Memory B cell (primary cell): ENCODE data around the gene SLC2A6.

Experiments
- ATAC-seq: fragments of 150-1000 bp; cut with Tn5 transposase; 2 replicates; pipeline ENCODE4 v1.10.0; 2021; ENCODE audit warnings: low read depth, mild to moderate bottlenecking, moderate library complexity
- DNase-seq, 2 donors: peaks; one replicate each; pipeline ENCODE4 v3.0.0; 2022; ENCODE audit warnings: low spot score in 2 of 2
- H3K27ac Mint-ChIP-seq: one replicate; pipeline ENCODE4 v1.8.0; 2022; ENCODE audit warnings: mild to moderate bottlenecking, moderate library complexity, mixed read lengths
- H3K27me3 Mint-ChIP-seq: one replicate; pipeline ENCODE4 v1.8.0; 2022; ENCODE audit warnings: mixed read lengths
- H3K36me3 Mint-ChIP-seq: one replicate; pipeline ENCODE4 v1.8.0; 2022; ENCODE audit warnings: mild to moderate bottlenecking, mixed read lengths
- H3K4me1 Mint-ChIP-seq: one replicate; pipeline ENCODE4 v1.8.0; 2022; ENCODE audit warnings: mixed read lengths
- H3K4me3 Mint-ChIP-seq: one replicate; pipeline ENCODE4 v1.8.0; 2022; ENCODE audit warnings: mild to moderate bottlenecking, moderate library complexity, mixed read lengths
- H3K9me3 Mint-ChIP-seq: one replicate; pipeline ENCODE4 v1.8.0; 2022; ENCODE audit warnings: mixed read lengths

The SLC2A6 gene

GRCh38 chr9:133471551-133472276 lies 7.2 kb downstream of the SLC2A6 start:
- no peaks in the 10 kb centered on the region for H3K9me3 Mint-ChIP-seq
- no peak overlapping the region for H3K27ac Mint-ChIP-seq
- no peak for DNase-seq
- H3K36me3 Mint-ChIP-seq: peaks cover 9% of the 10 kb centered on the region
- peaks cover 13% of the 10 kb centered on the region for H3K4me1 Mint-ChIP-seq
- H3K4me3 Mint-ChIP-seq: no peak overlapping the region
- no peak for ATAC-seq
- no peaks in the 10 kb centered on the region for H3K27me3 Mint-ChIP-seq

DNA sequence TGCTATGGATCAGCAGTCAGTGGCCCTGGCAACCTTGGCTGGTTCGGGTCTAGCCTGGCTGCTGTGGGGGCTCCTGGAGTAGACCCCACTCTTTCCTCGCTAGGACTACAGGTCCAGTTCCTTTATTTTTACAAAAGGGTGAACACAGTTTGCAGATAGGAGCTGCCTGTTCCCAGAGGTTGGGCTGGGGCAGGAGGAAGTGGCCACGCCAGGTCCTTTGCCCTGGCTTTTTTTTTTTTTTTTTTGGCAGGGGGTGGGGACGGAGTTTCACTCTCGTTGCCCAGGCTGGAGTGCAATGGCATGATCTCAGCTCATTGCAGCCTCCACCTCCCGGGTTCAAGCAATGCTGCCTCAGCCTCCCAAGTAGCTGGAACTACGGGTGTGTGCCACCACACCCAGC lies 7.9 kb downstream of the SLC2A6 start:
- Mint-ChIP-seq H3K9me3 (no peaks in the 10 kb centered on the region), H3K27ac (peak overlapping the region; percentile 29), H3K4me3 (no peak overlapping the region), H3K4me1 (peaks cover 7% of the 10 kb centered on the region), H3K27me3 (no peaks in the 10 kb centered on the region), H3K36me3 (peaks cover 5% of the 10 kb centered on the region)
- no peak for DNase-seq
- no peak for ATAC-seq

DNA sequence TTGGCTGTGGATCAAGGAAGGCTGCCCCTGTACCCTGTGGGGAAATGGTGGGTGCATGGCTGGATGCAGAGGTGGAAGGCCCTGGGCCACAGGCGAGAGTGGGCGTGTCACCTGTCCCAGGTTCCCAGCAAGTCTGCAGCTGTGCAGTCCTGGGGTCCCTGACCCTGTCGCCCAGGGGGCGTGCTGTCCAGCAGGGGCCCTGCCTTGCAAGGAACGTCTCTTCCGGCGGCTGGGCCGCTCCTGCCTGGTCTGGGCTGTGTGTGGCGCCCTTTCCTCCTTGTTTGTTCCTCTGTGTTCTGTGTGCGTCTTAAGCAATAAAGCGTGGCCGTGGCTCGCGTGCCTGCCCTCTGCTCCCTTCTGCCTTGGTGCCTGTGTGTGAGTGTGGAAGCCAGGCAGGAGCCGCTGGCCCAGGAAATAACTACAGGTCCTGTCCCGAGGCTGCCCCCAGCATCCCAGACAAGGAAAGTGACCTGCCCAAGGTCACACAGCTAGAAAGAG lies 8.4 kb downstream of the SLC2A6 start:
- ATAC-seq (no peak), DNase-seq (no peak)
- Mint-ChIP-seq H3K36me3 (peaks cover 5% of the 10 kb centered on the region), H3K4me1 (peaks cover 7% of the 10 kb centered on the region), H3K9me3 (no peaks in the 10 kb centered on the region), H3K4me3 (no peak overlapping the region), H3K27me3 (no peaks in the 10 kb centered on the region), H3K27ac (peak overlapping the region; percentile 29)

- DNase-seq: no peak
- no peak for ATAC-seq
- Mint-ChIP-seq H3K4me3 (no peak overlapping the region), H3K4me1 (peaks cover 7% of the 10 kb centered on the region), H3K36me3 (peaks cover 8% of the 10 kb centered on the region), H3K27me3 (no peaks in the 10 kb centered on the region), H3K27ac (no peak overlapping the region), H3K9me3 (no peaks in the 10 kb centered on the region)
Measured at GRCh38 chr9:133468777-133469421, 10.0 kb downstream of the SLC2A6 start.

GRCh38 chr9:133468374-133468773 lies 10.5 kb downstream of the SLC2A6 start:
- Mint-ChIP-seq H3K9me3 (no peaks in the 10 kb centered on the region), H3K27me3 (no peaks in the 10 kb centered on the region), H3K27ac (no peak overlapping the region), H3K4me1 (peaks cover 9% of the 10 kb centered on the region), H3K4me3 (no peak overlapping the region), H3K36me3 (peaks cover 8% of the 10 kb centered on the region)
- ATAC-seq: no peak
- DNase-seq: no peak

DNA sequence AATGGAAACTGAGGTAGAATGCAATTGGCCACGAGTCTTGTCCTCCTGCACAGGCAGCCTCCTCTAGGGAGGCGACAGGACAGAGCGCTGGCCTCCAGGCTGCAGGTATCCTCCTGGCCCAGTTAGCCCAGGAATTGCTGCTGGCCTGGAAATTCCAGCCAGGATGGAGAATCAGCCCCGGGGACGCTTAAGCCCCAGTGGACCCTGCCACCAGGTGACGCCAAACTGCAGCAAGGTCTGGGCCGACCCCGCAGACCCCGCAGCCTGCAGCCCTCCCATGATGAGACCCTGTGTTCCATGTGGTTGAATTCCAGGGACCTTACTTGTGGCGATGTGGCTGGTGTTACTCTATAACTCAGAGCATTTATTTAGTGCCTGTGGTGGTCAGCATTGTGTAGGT lies 11.8 kb downstream of the SLC2A6 start:
- H3K36me3 Mint-ChIP-seq: peaks cover 5% of the 10 kb centered on the region
- no peaks in the 10 kb centered on the region for H3K9me3 Mint-ChIP-seq
- H3K27me3 Mint-ChIP-seq: no peaks in the 10 kb centered on the region
- no peak for ATAC-seq
- H3K4me3 Mint-ChIP-seq: no peak overlapping the region
- DNase-seq: no peak
- H3K4me1 Mint-ChIP-seq: peaks cover 18% of the 10 kb centered on the region
- no peak overlapping the region for H3K27ac Mint-ChIP-seq

GRCh38 chr9:133465984-133466383 lies 12.9 kb downstream of the SLC2A6 start:
- no peaks in the 10 kb centered on the region for H3K9me3 Mint-ChIP-seq
- H3K27me3 Mint-ChIP-seq: no peaks in the 10 kb centered on the region
- H3K4me3 Mint-ChIP-seq: no peak overlapping the region
- no peak overlapping the region for H3K27ac Mint-ChIP-seq
- H3K36me3 Mint-ChIP-seq: peaks cover 2% of the 10 kb centered on the region
- ATAC-seq (no peak), DNase-seq (no peak)
- H3K4me1 Mint-ChIP-seq: peaks cover 25% of the 10 kb centered on the region

DNA sequence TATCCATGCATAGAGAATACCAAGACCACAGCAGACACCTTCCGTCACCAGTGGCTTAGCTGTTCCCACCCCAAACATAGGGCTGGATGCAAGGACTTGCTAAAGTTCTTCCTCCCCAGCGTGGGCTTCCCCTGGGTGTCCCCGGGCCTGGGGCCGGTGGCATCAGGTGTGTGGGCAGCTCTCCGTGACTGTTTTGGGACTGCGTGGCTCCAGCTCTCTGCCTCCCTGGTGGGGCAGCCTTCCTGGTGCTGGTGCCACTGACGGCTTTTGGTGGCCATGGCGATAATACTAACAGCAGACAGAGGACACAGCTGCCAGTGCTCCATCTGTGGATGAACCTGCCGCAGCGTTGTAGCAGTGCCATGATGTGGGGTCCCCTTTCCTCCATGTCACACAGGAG lies 14.3 kb downstream of the SLC2A6 start:
- H3K4me3 Mint-ChIP-seq: no peak overlapping the region
- no peaks in the 10 kb centered on the region for H3K9me3 Mint-ChIP-seq
- H3K4me1 Mint-ChIP-seq: peaks cover 26% of the 10 kb centered on the region
- peaks cover 2% of the 10 kb centered on the region for H3K36me3 Mint-ChIP-seq
- DNase-seq (no peak), ATAC-seq (no peak)
- peak overlapping the region; percentile 72 for H3K27ac Mint-ChIP-seq
- no peaks in the 10 kb centered on the region for H3K27me3 Mint-ChIP-seq

GRCh38 chr9:133463864-133464615 lies 14.9 kb downstream of the SLC2A6 start:
- peak overlapping the region; percentile 72 for H3K27ac Mint-ChIP-seq
- H3K36me3 Mint-ChIP-seq: peaks cover 2% of the 10 kb centered on the region
- H3K4me1 Mint-ChIP-seq: peaks cover 26% of the 10 kb centered on the region
- H3K4me3 Mint-ChIP-seq: no peak overlapping the region
- ATAC-seq (no peak), DNase-seq (no peak)
- no peaks in the 10 kb centered on the region for H3K27me3 Mint-ChIP-seq
- no peaks in the 10 kb centered on the region for H3K9me3 Mint-ChIP-seq

DNA sequence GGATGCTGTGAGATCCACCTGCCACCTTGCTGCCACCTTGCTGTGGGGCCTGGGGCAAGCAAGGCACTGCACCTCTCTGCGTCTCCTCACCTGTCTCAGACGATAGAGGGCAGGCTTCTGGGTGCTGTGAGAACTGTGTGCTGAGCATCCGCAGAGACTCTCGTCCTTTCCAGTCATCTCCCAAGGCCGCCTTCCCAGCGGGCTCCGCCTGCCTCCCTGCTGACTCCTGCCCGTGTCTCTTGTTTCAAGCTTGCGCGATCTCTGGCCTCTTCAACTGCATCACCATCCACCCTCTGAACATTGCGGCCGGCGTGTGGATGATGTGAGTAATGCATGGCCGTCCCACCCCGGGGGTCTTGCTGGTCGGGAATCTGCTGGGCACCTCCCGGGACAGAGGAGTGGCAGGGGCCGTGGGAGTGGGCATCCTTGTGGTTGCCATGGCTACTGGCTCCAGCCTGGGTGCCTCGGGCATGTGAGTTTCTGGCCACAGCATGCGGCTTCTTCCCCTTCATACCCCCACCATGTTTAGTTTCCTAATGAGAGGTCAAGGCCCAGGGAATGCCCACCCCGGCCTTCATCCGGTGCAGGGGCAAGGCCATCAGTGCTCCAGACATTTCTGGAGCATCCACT lies 15.6 kb downstream of the SLC2A6 start:
- Mint-ChIP-seq H3K27ac (peak overlapping the region; percentile 72), H3K9me3 (no peaks in the 10 kb centered on the region), H3K36me3 (peaks cover 2% of the 10 kb centered on the region), H3K4me1 (peaks cover 26% of the 10 kb centered on the region), H3K4me3 (no peak overlapping the region), H3K27me3 (no peaks in the 10 kb centered on the region)
- DNase-seq (no peak), ATAC-seq (no peak)

GRCh38 chr9:133461975-133462374 lies 16.9 kb downstream of the SLC2A6 start:
- ATAC-seq (no peak), DNase-seq (no peak)
- Mint-ChIP-seq H3K4me3 (no peak overlapping the region), H3K9me3 (no peaks in the 10 kb centered on the region), H3K4me1 (peaks cover 26% of the 10 kb centered on the region), H3K36me3 (peaks cover 2% of the 10 kb centered on the region), H3K27ac (peak overlapping the region; percentile 97), H3K27me3 (no peaks in the 10 kb centered on the region)

- H3K27ac Mint-ChIP-seq: peak overlapping the region; percentile 97
- DNase-seq (peak in 1 of 2 donors; percentile 88), ATAC-seq (peak; percentile 56)
- H3K36me3 Mint-ChIP-seq: peaks cover 2% of the 10 kb centered on the region
- H3K4me1 Mint-ChIP-seq: peaks cover 26% of the 10 kb centered on the region
- H3K4me3 Mint-ChIP-seq: peak overlapping the region; percentile 82
- no peaks in the 10 kb centered on the region for H3K27me3 Mint-ChIP-seq
- H3K9me3 Mint-ChIP-seq: no peaks in the 10 kb centered on the region
Measured at GRCh38 chr9:133460405-133461175, 18.3 kb downstream of the SLC2A6 start.
